Upper lobe of right lung (tissue), 1 donor: ENCODE results near the gene ZC3HAV1L. TPM values are rescaled to one million over a fixed set of nuclear protein-coding genes. Genes with fewer than 3 reads are reported as not detected.

Experiments
- ATAC-seq: fragments of 200-7000 bp; cut with Tn5 transposase; one replicate; pipeline ENCODE4 v1.9.1; 2020; ENCODE audit warnings: mild to moderate bottlenecking, moderate library complexity
- DNase-seq: peaks from one replicate; pipeline ENCODE4 v3.0.0-alpha.2; 2020
- H3K27ac ChIP-seq: fragments of 200-600 bp; one replicate; pipeline ENCODE4 v1.8.0; 2022
- H3K27me3 ChIP-seq: fragments of 200-600 bp; one replicate; pipeline ENCODE4 v1.8.0; 2022; ENCODE audit warnings: mild to moderate bottlenecking
- H3K36me3 ChIP-seq: fragments of 200-600 bp; one replicate; pipeline ENCODE4 v1.8.0; 2022
- H3K4me1 ChIP-seq: fragments of 200-600 bp; one replicate; pipeline ENCODE4 v1.8.0; 2022
- H3K4me3 ChIP-seq: fragments of 200-600 bp; one replicate; pipeline ENCODE4 v1.8.0; 2022; ENCODE audit warnings: mild to moderate bottlenecking
- H3K9me3 ChIP-seq: fragments of 200-600 bp; one replicate; pipeline ENCODE4 v1.8.0; 2022
- intact Hi-C: fragments of 100-400 bp; cut with DNase I; formaldehyde crosslinking; loops from one replicate; pipeline ENCODE4 v1.11.0; 2022
- long read RNA-seq: library from polyadenylated mRNA; unstranded; transcript quantifications from one replicate; pipeline ENCODE4 v2.0.0, GENCODE V29; 2021
- total RNA-seq: library from RNA; stranded (reverse); fragmentation: NEBNext Ultra II Directional; extraction: Animal tissue kit (Norgen Biotek cat#: 25700); gene quantifications from one replicate; pipeline ENCODE4 v1.2.1, GENCODE V29; 2021
- TF ChIP-seq, protein P1 (sequence below): fragments of 200-600 bp; IDR thresholded peaks from one replicate; pipeline ENCODE4 v1.8.0; 2022; ENCODE audit warnings: antibody characterized with exemption
- donor health status: DM: no; HTN: yes; CAD: no; lungs with severe emphysema.

ZC3HAV1L gene, protein sequence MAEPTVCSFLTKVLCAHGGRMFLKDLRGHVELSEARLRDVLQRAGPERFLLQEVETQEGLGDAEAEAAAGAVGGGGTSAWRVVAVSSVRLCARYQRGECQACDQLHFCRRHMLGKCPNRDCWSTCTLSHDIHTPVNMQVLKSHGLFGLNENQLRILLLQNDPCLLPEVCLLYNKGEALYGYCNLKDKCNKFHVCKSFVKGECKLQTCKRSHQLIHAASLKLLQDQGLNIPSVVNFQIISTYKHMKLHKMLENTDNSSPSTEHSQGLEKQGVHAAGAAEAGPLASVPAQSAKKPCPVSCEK
- 6.4 TPM for total RNA-seq
- long read RNA-seq: 0 reads

DNA sequence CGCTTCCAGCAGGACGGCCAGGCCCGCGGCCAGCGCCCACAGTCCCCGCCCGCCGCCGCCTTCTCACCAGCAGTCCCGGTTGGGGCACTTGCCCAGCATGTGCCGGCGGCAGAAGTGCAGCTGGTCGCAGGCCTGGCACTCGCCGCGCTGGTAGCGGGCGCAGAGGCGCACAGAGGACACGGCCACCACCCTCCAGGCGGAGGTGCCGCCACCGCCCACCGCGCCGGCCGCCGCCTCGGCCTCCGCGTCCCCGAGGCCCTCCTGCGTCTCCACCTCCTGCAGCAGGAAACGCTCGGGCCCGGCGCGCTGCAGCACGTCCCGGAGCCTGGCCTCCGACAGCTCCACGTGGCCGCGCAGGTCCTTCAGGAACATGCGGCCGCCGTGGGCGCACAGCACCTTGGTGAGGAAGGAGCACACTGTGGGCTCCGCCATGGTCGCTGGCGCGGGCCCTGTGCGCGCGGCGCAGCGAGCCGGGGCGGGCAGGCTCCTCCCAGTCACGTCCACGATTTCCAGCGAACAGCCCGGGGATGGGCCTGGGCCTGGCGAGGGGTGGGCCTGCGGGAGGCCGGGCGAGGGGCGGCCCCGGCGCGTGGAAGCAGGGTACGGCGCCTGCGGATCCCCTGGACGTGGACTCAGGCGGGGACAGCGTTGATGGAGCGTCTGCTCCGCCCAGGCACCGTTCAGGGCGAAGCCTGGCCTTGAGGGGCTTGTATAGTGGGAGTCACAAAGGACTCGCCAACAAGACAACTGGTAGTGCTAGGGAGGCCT lies at the start of gene ZC3HAV1L:
Gene ZC3HAV1L, minus strand, starts transcription at position 457 of the 768 bp plus-strand sequence. Its CDS starts 25 bp downstream, at position 432.
- Histone ChIP-seq H3K27me3 (no peaks in the 10 kb centered on the region), H3K36me3 (no peaks in the 10 kb centered on the region), H3K4me1 (no peaks in the 10 kb centered on the region), H3K9me3 (no peaks in the 10 kb centered on the region), H3K4me3 (peak within 1 kb of the TSS; percentile 79), H3K27ac (peak within 1 kb of the TSS; percentile 58)
- TF ChIP-seq, protein P1, sequence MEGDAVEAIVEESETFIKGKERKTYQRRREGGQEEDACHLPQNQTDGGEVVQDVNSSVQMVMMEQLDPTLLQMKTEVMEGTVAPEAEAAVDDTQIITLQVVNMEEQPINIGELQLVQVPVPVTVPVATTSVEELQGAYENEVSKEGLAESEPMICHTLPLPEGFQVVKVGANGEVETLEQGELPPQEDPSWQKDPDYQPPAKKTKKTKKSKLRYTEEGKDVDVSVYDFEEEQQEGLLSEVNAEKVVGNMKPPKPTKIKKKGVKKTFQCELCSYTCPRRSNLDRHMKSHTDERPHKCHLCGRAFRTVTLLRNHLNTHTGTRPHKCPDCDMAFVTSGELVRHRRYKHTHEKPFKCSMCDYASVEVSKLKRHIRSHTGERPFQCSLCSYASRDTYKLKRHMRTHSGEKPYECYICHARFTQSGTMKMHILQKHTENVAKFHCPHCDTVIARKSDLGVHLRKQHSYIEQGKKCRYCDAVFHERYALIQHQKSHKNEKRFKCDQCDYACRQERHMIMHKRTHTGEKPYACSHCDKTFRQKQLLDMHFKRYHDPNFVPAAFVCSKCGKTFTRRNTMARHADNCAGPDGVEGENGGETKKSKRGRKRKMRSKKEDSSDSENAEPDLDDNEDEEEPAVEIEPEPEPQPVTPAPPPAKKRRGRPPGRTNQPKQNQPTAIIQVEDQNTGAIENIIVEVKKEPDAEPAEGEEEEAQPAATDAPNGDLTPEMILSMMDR: no peak
- ATAC-seq: peak; percentile 88
- peak; percentile 79 for DNase-seq
- intact Hi-C loops: no loop called here

DNA sequence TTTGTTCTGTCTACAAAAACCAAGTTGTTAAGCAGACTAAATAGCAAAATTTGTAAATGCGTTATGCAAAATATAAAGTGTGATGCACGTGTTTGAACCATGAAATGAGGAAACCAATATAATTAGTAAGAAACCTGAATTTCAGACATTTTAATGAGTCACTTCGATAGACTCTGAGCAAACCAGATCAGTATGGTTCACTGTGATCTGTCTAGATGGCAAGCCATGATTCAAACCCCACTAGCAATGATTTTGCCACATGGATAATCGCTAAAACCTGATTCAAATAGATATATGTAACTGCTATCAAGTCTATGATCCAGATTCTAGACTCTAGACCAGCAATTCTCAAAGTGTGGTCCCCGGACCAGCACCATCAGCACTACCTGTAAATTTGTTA lies 48.9 kb upstream of the ZC3HAV1L start:
- TF ChIP-seq, protein P1: no peak
- Histone ChIP-seq H3K27ac (no peak overlapping the region), H3K36me3 (peaks cover 98% of the 10 kb centered on the region), H3K4me3 (no peak overlapping the region), H3K27me3 (no peaks in the 10 kb centered on the region), H3K9me3 (no peaks in the 10 kb centered on the region), H3K4me1 (peaks cover 14% of the 10 kb centered on the region)
- intact Hi-C loops: no loop called here
- no peak for DNase-seq
- no peak for ATAC-seq

DNA sequence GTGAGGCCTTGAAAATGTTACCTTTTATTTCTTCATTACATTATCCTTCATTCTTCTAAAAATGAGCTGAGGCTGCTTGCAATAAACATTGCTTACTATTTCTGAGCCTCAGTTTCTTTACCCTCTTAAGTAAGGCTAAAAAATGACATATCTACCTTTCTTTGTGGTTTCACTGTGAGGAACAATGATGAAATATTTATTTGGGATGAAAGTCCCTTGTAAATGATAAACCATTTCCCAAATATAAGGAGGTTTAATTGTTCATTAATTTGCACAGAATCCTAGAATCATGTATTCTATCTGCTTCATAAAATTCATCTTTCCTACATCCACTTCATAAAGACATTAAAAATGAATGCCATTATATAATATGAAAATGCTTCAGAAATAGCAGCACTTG lies 45.7 kb upstream of the ZC3HAV1L start:
- Histone ChIP-seq H3K27ac (no peak overlapping the region), H3K4me1 (peaks cover 14% of the 10 kb centered on the region), H3K9me3 (no peaks in the 10 kb centered on the region), H3K27me3 (no peaks in the 10 kb centered on the region), H3K36me3 (peaks cover 100% of the 10 kb centered on the region), H3K4me3 (no peak overlapping the region)
- DNase-seq (no peak), ATAC-seq (no peak)
- intact Hi-C loops: no loop called here
- TF ChIP-seq, protein P1: no peak

DNA sequence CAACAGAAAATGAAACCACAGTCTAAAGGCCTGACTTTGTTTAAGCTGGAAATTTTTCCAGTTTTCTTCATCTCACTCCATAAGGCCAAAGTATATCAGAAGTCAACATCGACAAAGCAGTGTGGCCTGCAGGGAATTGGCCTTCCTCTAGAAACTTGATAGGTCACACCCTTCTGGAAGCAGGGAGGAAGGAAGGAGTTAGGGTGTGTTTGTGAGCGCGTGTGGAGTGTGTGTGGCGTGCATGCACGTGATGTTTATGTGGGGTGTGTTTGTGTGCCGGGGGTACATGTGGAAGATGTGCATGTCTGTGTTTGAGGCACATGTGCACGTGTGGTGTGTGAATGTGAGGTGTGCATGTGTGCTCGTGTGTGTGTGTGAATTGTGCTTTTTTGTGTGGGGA lies 45.1 kb upstream of the ZC3HAV1L start:
- TF ChIP-seq, protein P1: no peak
- intact Hi-C loops: no loop called here
- Histone ChIP-seq H3K9me3 (no peaks in the 10 kb centered on the region), H3K36me3 (peaks cover 100% of the 10 kb centered on the region), H3K4me1 (peaks cover 12% of the 10 kb centered on the region), H3K27ac (no peak overlapping the region), H3K4me3 (no peak overlapping the region), H3K27me3 (no peaks in the 10 kb centered on the region)
- ATAC-seq (peak; percentile 20), DNase-seq (no peak)

DNA sequence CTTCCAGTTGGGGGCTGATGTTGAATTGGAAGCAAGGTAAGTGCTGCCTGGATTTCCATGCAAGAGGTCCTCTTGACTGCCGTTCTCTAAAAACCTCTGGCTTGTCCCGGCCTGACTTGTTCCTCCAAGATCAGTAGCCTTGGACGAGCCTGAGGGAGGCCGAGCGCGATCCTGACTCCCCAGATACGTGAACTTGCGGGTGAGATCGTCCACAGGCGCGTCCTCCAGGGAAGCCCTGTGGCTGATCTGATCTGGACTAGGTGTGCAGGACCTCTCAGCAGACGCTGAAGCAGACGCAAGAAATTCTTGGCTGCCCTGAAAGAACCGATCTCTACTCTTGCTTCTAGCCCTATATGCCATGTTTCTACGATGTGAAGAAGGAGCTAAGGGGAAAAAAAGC lies 44.0 kb upstream of the ZC3HAV1L start:
- no peak for ATAC-seq
- no peak overlapping the region for H3K4me3 ChIP-seq
- H3K27ac ChIP-seq: no peak overlapping the region
- H3K9me3 ChIP-seq: no peaks in the 10 kb centered on the region
- H3K27me3 ChIP-seq: no peaks in the 10 kb centered on the region
- TF ChIP-seq, protein P1: no peak
- no peak for DNase-seq
- intact Hi-C loops: loop anchor here (10.0 kb wide), 2 partner anchors 55 to 195 kb away; no protein-coding TSS in a partner anchor
- H3K4me1 ChIP-seq: peaks cover 8% of the 10 kb centered on the region
- peaks cover 98% of the 10 kb centered on the region for H3K36me3 ChIP-seq
